HG02588 (cell line): ENCODE results near the gene SMIM33.
"Not testable (repeated sequence)": the region's sequence is repeated elsewhere in the genome, so short reads cannot be mapped to it uniquely, and the experiment has no call there.

Experiments used
- ATAC-seq: cut with Tn5 transposase; IDR thresholded peaks from one replicate; pipeline ENCODE4 v1.9.1; 2021; ENCODE audit warnings: mild to moderate bottlenecking, moderate library complexity; ENCODE audit not compliant: unreplicated experiment

SMIM33 gene

GRCh38 chr5:139470821-139471300, at the start of gene SMIM33:
Gene SMIM33 (plus strand): TSS chr5:139471004. CDS start chr5:139471122, 118 bp downstream.
- ATAC-seq = no peak

GRCh38 chr5:139422307-139422893, 48.4 kb upstream of the SMIM33 start:
- no peak for ATAC-seq

GRCh38 chr5:139425497-139425896, 45.3 kb upstream of the SMIM33 start:
- ATAC-seq = no peak

GRCh38 chr5:139426203-139426885, 44.5 kb upstream of the SMIM33 start:
- no peak for ATAC-seq

- ATAC-seq = no peak
These were observed 40.8 kb upstream of the SMIM33 start for GRCh38 chr5:139430015-139430414.

GRCh38 chr5:139431706-139432105, 39.1 kb upstream of the SMIM33 start:
- no peak for ATAC-seq

GRCh38 chr5:139435676-139436075, 35.1 kb upstream of the SMIM33 start:
- ATAC-seq = no peak

GRCh38 chr5:139438707-139439012, 32.1 kb upstream of the SMIM33 start:
- no peak for ATAC-seq

GRCh38 chr5:139439013-139439903, 31.5 kb upstream of the SMIM33 start, which contains the start of gene DNAJC18:
Gene DNAJC18 (minus strand): TSS chr5:139439525. CDS start chr5:139439445, 80 bp downstream.
- ATAC-seq = peak; percentile 85

GRCh38 chr5:139440416-139440815, 30.4 kb upstream of the SMIM33 start:
- not testable (repeated sequence) for ATAC-seq

- ATAC-seq = no peak
These were observed 26.9 kb upstream of the SMIM33 start for GRCh38 chr5:139443831-139444453.

- ATAC-seq = no peak
These were observed 25.3 kb upstream of the SMIM33 start for GRCh38 chr5:139445325-139446170.

GRCh38 chr5:139446956-139447779, 23.6 kb upstream of the SMIM33 start:
- peak; percentile 68 for ATAC-seq

GRCh38 chr5:139451176-139451575, 19.6 kb upstream of the SMIM33 start:
- ATAC-seq = no peak

GRCh38 chr5:139451878-139452660, 18.7 kb upstream of the SMIM33 start:
- ATAC-seq = no peak

- ATAC-seq = no peak
These were observed 16.9 kb upstream of the SMIM33 start for GRCh38 chr5:139453683-139454567.

- ATAC-seq = no peak
These were observed 16.1 kb upstream of the SMIM33 start for GRCh38 chr5:139454568-139455290.
